Measurements from ENCODE around the gene ZNF592.

DNA sequence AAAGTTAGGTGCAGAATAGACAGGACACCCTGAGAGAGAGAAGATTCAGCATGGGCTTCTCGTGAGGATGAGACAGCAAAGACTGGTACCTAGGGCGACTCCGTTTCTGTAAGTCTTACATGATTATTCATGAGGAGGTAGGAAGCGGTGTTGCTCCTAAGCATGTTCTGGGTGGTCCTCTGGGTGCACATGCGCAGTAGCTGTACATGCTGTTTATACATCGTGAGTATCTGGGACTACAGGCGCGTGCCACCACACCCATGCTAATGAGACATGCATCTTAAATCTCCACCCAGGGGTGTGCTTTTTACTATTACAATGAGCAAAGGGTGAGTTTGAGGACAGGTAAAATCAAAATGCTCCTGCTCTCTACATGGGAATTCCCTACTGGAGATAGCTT, 81.0 kb downstream of the ZNF592 start:
- TF ChIP-seq, protein P1, sequence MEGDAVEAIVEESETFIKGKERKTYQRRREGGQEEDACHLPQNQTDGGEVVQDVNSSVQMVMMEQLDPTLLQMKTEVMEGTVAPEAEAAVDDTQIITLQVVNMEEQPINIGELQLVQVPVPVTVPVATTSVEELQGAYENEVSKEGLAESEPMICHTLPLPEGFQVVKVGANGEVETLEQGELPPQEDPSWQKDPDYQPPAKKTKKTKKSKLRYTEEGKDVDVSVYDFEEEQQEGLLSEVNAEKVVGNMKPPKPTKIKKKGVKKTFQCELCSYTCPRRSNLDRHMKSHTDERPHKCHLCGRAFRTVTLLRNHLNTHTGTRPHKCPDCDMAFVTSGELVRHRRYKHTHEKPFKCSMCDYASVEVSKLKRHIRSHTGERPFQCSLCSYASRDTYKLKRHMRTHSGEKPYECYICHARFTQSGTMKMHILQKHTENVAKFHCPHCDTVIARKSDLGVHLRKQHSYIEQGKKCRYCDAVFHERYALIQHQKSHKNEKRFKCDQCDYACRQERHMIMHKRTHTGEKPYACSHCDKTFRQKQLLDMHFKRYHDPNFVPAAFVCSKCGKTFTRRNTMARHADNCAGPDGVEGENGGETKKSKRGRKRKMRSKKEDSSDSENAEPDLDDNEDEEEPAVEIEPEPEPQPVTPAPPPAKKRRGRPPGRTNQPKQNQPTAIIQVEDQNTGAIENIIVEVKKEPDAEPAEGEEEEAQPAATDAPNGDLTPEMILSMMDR (IDR thresholded peaks at IDR 0.05 in 8 of 11, conservative IDR thresholded peaks at IDR 0.05 in 3 of 11): no peak
- TF ChIP-seq POLR2AphosphoS5 (IDR thresholded peaks at IDR 0.05) (no peak), POLR2A (IDR thresholded peaks at IDR 0.05) (no peak)

Measured in spleen (tissue), 7 donors.